ENCODE results near the gene LRP1B. TPM values are rescaled to one million over a fixed set of nuclear protein-coding genes. Genes with fewer than 3 reads are reported as not detected.

Gene LRP1B
- polyA plus RNA-seq, 1 of the 3 experiments (the other 2 are of a cell fraction): 0.28 TPM

DNA sequence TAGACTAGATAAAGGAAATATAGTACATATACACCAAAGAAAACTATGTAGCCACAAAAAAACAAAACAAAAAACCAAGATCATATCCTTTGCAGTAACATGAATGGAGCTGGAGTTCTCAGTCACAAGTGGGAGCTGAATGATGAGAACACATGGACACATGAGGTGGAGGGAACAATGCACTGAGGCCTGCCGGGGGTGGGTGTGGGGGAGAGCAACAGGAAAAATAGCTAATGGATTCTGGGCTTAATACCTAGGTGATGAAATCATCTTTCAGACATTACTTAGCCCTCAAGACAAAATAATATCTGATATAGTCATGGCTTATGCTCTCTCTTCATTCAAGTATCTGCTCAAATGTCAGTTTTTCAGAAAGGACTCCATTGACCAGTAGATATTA is 930.6 kb downstream of the LRP1B start:
- no peak overlapping the region for H2AFZ ChIP-seq (ENCODE audit: low read depth)
- TF ChIP-seq, protein P1, sequence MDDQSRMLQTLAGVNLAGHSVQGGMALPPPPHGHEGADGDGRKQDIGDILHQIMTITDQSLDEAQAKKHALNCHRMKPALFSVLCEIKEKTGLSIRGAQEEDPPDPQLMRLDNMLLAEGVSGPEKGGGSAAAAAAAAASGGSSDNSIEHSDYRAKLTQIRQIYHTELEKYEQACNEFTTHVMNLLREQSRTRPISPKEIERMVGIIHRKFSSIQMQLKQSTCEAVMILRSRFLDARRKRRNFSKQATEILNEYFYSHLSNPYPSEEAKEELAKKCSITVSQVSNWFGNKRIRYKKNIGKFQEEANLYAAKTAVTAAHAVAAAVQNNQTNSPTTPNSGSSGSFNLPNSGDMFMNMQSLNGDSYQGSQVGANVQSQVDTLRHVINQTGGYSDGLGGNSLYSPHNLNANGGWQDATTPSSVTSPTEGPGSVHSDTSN (IDR thresholded peaks at IDR 0.05): no peak; the same call in 1 of the 2 replicates
- TF ChIP-seq MAX (IDR thresholded peaks at IDR 0.05; ENCODE audit: low read depth) (no peak), GATA2 (CRISPR knock-in tag; IDR thresholded peaks at IDR 0.05) (no peak), RFX5 (IDR thresholded peaks at IDR 0.05; ENCODE audit: low read length) (no peak), RCOR1 (IDR thresholded peaks at IDR 0.05; ENCODE audit: low read length) (no peak), FOXJ3 (CRISPR knock-in tag; IDR thresholded peaks at IDR 0.05) (no peak), NFIC (IDR thresholded peaks at IDR 0.05; ENCODE audit: borderline replicate concordance) (no peak), TCF12 (IDR thresholded peaks at IDR 0.05) (no peak), GABPA (IDR thresholded peaks at IDR 0.05; ENCODE audit: low read depth) (no peak), ELF1 (IDR thresholded peaks at IDR 0.05) (no peak), YY1 (IDR thresholded peaks at IDR 0.05; ENCODE audit: low read depth) (no peak), TAF1 (IDR thresholded peaks at IDR 0.05; ENCODE audit: borderline replicate concordance, low read depth, low read length) (no peak), FOSL2 (IDR thresholded peaks at IDR 0.05; ENCODE audit: borderline replicate concordance, low read depth) (no peak), MXI1 (IDR thresholded peaks at IDR 0.05; ENCODE audit: low read depth, low read length) (no peak)
- TF ChIP-seq, protein P2, sequence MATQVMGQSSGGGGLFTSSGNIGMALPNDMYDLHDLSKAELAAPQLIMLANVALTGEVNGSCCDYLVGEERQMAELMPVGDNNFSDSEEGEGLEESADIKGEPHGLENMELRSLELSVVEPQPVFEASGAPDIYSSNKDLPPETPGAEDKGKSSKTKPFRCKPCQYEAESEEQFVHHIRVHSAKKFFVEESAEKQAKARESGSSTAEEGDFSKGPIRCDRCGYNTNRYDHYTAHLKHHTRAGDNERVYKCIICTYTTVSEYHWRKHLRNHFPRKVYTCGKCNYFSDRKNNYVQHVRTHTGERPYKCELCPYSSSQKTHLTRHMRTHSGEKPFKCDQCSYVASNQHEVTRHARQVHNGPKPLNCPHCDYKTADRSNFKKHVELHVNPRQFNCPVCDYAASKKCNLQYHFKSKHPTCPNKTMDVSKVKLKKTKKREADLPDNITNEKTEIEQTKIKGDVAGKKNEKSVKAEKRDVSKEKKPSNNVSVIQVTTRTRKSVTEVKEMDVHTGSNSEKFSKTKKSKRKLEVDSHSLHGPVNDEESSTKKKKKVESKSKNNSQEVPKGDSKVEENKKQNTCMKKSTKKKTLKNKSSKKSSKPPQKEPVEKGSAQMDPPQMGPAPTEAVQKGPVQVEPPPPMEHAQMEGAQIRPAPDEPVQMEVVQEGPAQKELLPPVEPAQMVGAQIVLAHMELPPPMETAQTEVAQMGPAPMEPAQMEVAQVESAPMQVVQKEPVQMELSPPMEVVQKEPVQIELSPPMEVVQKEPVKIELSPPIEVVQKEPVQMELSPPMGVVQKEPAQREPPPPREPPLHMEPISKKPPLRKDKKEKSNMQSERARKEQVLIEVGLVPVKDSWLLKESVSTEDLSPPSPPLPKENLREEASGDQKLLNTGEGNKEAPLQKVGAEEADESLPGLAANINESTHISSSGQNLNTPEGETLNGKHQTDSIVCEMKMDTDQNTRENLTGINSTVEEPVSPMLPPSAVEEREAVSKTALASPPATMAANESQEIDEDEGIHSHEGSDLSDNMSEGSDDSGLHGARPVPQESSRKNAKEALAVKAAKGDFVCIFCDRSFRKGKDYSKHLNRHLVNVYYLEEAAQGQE (IDR thresholded peaks at IDR 0.05; ENCODE audit: low read depth, low read length): no peak
- ChIA-PET CTCF (no interaction called here), POLR2A (no interaction called here)
- H3K4me1 ChIP-seq (ENCODE audit: control insufficient read depth in 1 of 2, insufficient read depth in 2 of 2, low read depth in 1 of 2, low read length in 1 of 2): no peaks in the 10 kb centered on the region
- no peak overlapping the region for H3K27ac ChIP-seq (ENCODE audit: low read depth in 2 of 2, low read length in 1 of 2)
- 30% methylated on average over 1 of the region's 1 CpG for WGBS (ENCODE audit: low lambda C conversion rate)
- no peaks in the 10 kb centered on the region for H3K79me2 ChIP-seq (ENCODE audit: insufficient read depth)
- no peaks in the 10 kb centered on the region for H3K9me2 ChIP-seq
- H3K36me3 ChIP-seq (replicated peaks in 1 of 2; ENCODE audit: control insufficient read depth in 1 of 2, insufficient read depth in 2 of 2, low read length in 1 of 2): no peaks in the 10 kb centered on the region
- H3K4me3 ChIP-seq (ENCODE audit: low read depth in 2 of 2, low read length in 1 of 2): no peak overlapping the region
- H3K27me3 ChIP-seq (ENCODE audit: insufficient read depth): no peaks in the 10 kb centered on the region
- H3F3A ChIP-seq (replicated peaks; ENCODE audit: insufficient read depth): peaks cover 6% of the 10 kb centered on the region
- H3K9me3 ChIP-seq: no peaks in the 10 kb centered on the region
- no peak for DNase-seq
- H3K4me2 ChIP-seq: no peak overlapping the region
- H3K9ac ChIP-seq: no peak overlapping the region
- no peaks in the 10 kb centered on the region for H4K20me1 ChIP-seq (ENCODE audit: insufficient read depth)

- H3K9ac ChIP-seq: no peak overlapping the region
- H3K4me2 ChIP-seq: no peak overlapping the region
- no peaks in the 10 kb centered on the region for H3K9me2 ChIP-seq
- no peaks in the 10 kb centered on the region for H4K20me1 ChIP-seq (ENCODE audit: insufficient read depth)
- no peaks in the 10 kb centered on the region for H3K79me2 ChIP-seq (ENCODE audit: insufficient read depth)
- no peaks in the 10 kb centered on the region; a peak in 1 of 4 replicates for H3K4me1 ChIP-seq (ENCODE audit: control insufficient read depth in 1 of 2, insufficient read depth in 2 of 2, low read depth in 1 of 2, low read length in 1 of 2)
- H3K36me3 ChIP-seq (replicated peaks in 1 of 2; ENCODE audit: control insufficient read depth in 1 of 2, insufficient read depth in 2 of 2, low read length in 1 of 2): no peaks in the 10 kb centered on the region
- ChIA-PET POLR2A (no interaction called here), CTCF (no interaction called here)
- H3K9me3 ChIP-seq: no peaks in the 10 kb centered on the region
- DNase-seq: no peak
- peaks cover 6% of the 10 kb centered on the region for H3F3A ChIP-seq (replicated peaks; ENCODE audit: insufficient read depth)
- H3K4me3 ChIP-seq (ENCODE audit: low read depth in 2 of 2, low read length in 1 of 2): no peak overlapping the region
- no peak overlapping the region for H3K27ac ChIP-seq (ENCODE audit: low read depth in 2 of 2, low read length in 1 of 2)
- no peak overlapping the region for H2AFZ ChIP-seq (ENCODE audit: low read depth)
- no peaks in the 10 kb centered on the region for H3K27me3 ChIP-seq (ENCODE audit: insufficient read depth)
- peak; percentile 36; the same call in 1 of the 2 replicates for TF ChIP-seq NFIC (IDR thresholded peaks at IDR 0.05; ENCODE audit: borderline replicate concordance)
- no peak for TF ChIP-seq TAF1 (IDR thresholded peaks at IDR 0.05; ENCODE audit: borderline replicate concordance, low read depth, low read length)
- TF ChIP-seq GATA2 (CRISPR knock-in tag; IDR thresholded peaks at IDR 0.05): no peak
- no peak for TF ChIP-seq RXRA (IDR thresholded peaks at IDR 0.05; ENCODE audit: borderline replicate concordance, low read depth)
- TF ChIP-seq, protein P1 (IDR thresholded peaks at IDR 0.05): peak; percentile 71
- TF ChIP-seq TEAD4 (IDR thresholded peaks at IDR 0.05; ENCODE audit: borderline replicate concordance, insufficient read depth): no peak; the same call in 1 of the 2 replicates
- TF ChIP-seq CTCF (IDR thresholded peaks at IDR 0.05): no peak
- no peak for TF ChIP-seq FOXM1 (IDR thresholded peaks at IDR 0.05; ENCODE audit: low read depth)
- TF ChIP-seq USF2 (IDR thresholded peaks at IDR 0.05; ENCODE audit: borderline replicate concordance, low read depth, low read length): no peak
- no peak for TF ChIP-seq YY1 (IDR thresholded peaks at IDR 0.05; ENCODE audit: low read depth)
- no peak for TF ChIP-seq POLR2AphosphoS5 (IDR thresholded peaks at IDR 0.05; ENCODE audit: low read depth, low read length)
These were observed 931.1 kb downstream of the LRP1B start for GRCh38 chr2:141199711-141200110.
